HEK293T (cell line): ENCODE measurements around the gene NGFR.

Experiments
- ARNT ChIP-seq: fragments of 450-650 bp; IDR thresholded peaks from 2 replicates; pipeline ENCODE4 v1.6.1; 2017; ENCODE audit warnings: mild to moderate bottlenecking
- BHLHE40 ChIP-seq: fragments of 450-650 bp; IDR thresholded peaks from 2 replicates; pipeline ENCODE4 v1.6.1; 2016; ENCODE audit warnings: mild to moderate bottlenecking, moderate library complexity, borderline replicate concordance
- ELF4 ChIP-seq: fragments of 450-650 bp; IDR thresholded peaks from 2 replicates; pipeline ENCODE4 v1.6.1; 2017; ENCODE audit warnings: antibody characterized with exemption
- FOXK2 ChIP-seq: fragments of 450-650 bp; IDR thresholded peaks from 2 replicates; pipeline ENCODE4 v1.6.1; 2016; ENCODE audit warnings: mild to moderate bottlenecking
- FOXM1 ChIP-seq: fragments of 450-650 bp; IDR thresholded peaks from 2 replicates; pipeline ENCODE4 v1.6.1; 2017; ENCODE audit warnings: mild to moderate bottlenecking, borderline replicate concordance
- HDGF ChIP-seq: fragments of 450-650 bp; IDR thresholded peaks from 2 replicates; pipeline ENCODE4 v1.6.1; 2017; ENCODE audit warnings: antibody characterized with exemption, borderline replicate concordance
- L3MBTL2 ChIP-seq: fragments of 450-650 bp; conservative IDR thresholded peaks from 2 replicates; pipeline ENCODE4 v1.6.1; 2016; ENCODE audit warnings: mild to moderate bottlenecking
- LEF1 ChIP-seq: fragments of 450-650 bp; IDR thresholded peaks from 2 replicates; pipeline ENCODE4 v1.6.1; 2017; ENCODE audit warnings: mild to moderate bottlenecking, borderline replicate concordance
- NFRKB ChIP-seq: fragments of 450-650 bp; IDR thresholded peaks from 2 replicates; pipeline ENCODE4 v1.6.1; 2016; ENCODE audit warnings: mild to moderate bottlenecking, moderate library complexity
- SP1 ChIP-seq: fragments of 450-650 bp; IDR thresholded peaks from 2 replicates; pipeline ENCODE4 v1.6.1; 2017
- SUZ12 ChIP-seq: fragments of 450-650 bp; IDR thresholded peaks from 2 replicates; pipeline ENCODE4 v1.6.1; 2016; ENCODE audit warnings: mild to moderate bottlenecking
- TARDBP ChIP-seq: fragments of 450-650 bp; IDR thresholded peaks from 2 replicates; pipeline ENCODE4 v1.6.1; 2016
- ZNF384 ChIP-seq: fragments of 450-650 bp; IDR thresholded peaks from 2 replicates; pipeline ENCODE4 v1.6.1; 2016
- TF ChIP-seq, protein P1 (sequence below): fragments of 450-650 bp; IDR thresholded peaks from 2 replicates; pipeline ENCODE4 v1.6.1; 2016

DNA sequence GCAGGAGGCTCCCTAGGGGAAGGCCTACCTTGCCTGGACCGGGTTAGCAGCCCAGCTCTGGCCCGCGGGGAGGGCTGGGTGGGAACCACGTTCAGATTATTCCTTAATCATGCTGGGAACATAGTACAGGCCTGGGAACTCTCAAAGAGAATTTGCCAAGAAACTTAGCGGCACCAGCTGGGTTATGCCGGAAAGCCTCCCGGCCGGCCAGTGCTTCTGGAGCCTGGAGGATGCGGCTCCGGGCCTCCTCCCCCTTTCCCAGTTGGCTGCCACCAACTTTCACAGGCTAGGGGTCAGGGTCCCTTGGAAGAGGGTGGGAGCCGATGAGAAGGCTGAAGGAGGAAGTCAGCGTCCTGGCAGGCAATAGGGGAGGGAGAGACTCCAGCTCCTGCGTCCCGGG is 10.8 kb downstream of the NGFR start:
- no peak for TF ChIP-seq SUZ12
- no peak for TF ChIP-seq ZNF384
- no peak for TF ChIP-seq TARDBP
- TF ChIP-seq FOXK2, result no peak
- no peak for TF ChIP-seq FOXM1
- no peak for TF ChIP-seq ARNT
- no peak for TF ChIP-seq ELF4
- TF ChIP-seq BHLHE40, result no peak
- TF ChIP-seq, protein P1, sequence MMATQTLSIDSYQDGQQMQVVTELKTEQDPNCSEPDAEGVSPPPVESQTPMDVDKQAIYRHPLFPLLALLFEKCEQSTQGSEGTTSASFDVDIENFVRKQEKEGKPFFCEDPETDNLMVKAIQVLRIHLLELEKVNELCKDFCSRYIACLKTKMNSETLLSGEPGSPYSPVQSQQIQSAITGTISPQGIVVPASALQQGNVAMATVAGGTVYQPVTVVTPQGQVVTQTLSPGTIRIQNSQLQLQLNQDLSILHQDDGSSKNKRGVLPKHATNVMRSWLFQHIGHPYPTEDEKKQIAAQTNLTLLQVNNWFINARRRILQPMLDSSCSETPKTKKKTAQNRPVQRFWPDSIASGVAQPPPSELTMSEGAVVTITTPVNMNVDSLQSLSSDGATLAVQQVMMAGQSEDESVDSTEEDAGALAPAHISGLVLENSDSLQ, result no peak
- TF ChIP-seq SP1, result no peak
- no peak for TF ChIP-seq NFRKB
- TF ChIP-seq HDGF, result no peak
- TF ChIP-seq L3MBTL2, result no peak
- TF ChIP-seq LEF1, result no peak
